ENCODE results near the gene ADH4. TPM values are rescaled to one million over a fixed set of nuclear protein-coding genes. Genes with fewer than 3 reads are reported as not detected.

Gene ADH4
- total and polyA plus RNA-seq, 9 of the 15 experiments (the other 6 are each of a cell fraction or from before 2014, with no cell fraction given), result not detected

GRCh38 chr4:99121008-99121407 is 23.1 kb downstream of the ADH4 start (continued):
- no peak for TF ChIP-seq HEY1 (CRISPR knock-in tag; IDR thresholded peaks at IDR 0.05; ENCODE audit: borderline replicate concordance)

DNA sequence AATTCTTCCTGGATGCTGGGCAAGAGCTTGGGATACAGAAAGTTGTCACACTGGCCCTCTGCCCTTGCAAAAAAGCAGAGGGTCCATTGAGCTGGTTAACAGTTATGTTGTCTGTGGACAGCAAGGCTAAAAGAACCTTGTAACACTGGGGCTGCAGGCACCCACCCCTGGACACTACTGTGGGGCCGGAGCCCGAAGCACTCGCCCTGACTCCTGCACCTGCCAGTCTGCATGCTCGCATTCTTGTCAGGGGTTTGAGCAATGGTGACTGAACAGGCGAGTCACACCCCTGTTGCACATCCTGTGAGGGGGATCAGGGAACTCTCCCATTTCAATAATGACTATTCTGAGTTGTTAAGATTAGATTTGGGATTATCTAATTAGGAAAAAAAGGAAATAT is 23.6 kb downstream of the ADH4 start:
- BruUV-seq (replicated peaks), result no TSS peak
- H3K79me2 ChIP-seq (ENCODE audit: control insufficient read depth, insufficient read depth, low read length), result no peaks in the 10 kb centered on the region
- H3K27ac ChIP-seq (ENCODE audit: extremely low read depth, low read depth, low read length), result no peak overlapping the region
- in situ Hi-C loops (cut with MboI), result no loop called here
- H4K20me1 ChIP-seq (replicated peaks; ENCODE audit: control insufficient read depth, insufficient read depth, low read length), result no peaks in the 10 kb centered on the region
- no peaks in the 10 kb centered on the region for H3K4me1 ChIP-seq (replicated peaks in 1 of 2; ENCODE audit: control insufficient read depth in 2 of 2, insufficient read depth in 2 of 2, low read length in 2 of 2)
- H3K36me3 ChIP-seq (ENCODE audit: control insufficient read depth, insufficient read depth, low read length), result no peaks in the 10 kb centered on the region
- no peak for TF ChIP-seq ZZZ3 (IDR thresholded peaks at IDR 0.05)
- TF ChIP-seq RNF2 (IDR thresholded peaks at IDR 0.05), result no peak
- no peak for TF ChIP-seq NR2C1 (IDR thresholded peaks at IDR 0.05)
- TF ChIP-seq NR2C1 (tag; IDR thresholded peaks at IDR 0.05), result no peak
- TF ChIP-seq, protein P1, sequence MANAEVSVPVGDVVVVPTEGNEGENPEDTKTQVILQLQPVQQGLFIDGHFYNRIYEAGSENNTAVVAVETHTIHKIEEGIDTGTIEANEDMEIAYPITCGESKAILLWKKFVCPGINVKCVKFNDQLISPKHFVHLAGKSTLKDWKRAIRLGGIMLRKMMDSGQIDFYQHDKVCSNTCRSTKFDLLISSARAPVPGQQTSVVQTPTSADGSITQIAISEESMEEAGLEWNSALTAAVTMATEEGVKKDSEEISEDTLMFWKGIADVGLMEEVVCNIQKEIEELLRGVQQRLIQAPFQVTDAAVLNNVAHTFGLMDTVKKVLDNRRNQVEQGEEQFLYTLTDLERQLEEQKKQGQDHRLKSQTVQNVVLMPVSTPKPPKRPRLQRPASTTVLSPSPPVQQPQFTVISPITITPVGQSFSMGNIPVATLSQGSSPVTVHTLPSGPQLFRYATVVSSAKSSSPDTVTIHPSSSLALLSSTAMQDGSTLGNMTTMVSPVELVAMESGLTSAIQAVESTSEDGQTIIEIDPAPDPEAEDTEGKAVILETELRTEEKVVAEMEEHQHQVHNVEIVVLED (CRISPR knock-in tag; IDR thresholded peaks at IDR 0.05), result no peak
- TF ChIP-seq SRF (CRISPR knock-in tag; IDR thresholded peaks at IDR 0.05), result no peak
- TF ChIP-seq MYNN (IDR thresholded peaks at IDR 0.05), result no peak
- TF ChIP-seq MYNN (CRISPR knock-in tag; IDR thresholded peaks at IDR 0.05), result no peak
- no peak for TF ChIP-seq HNRNPUL1 (IDR thresholded peaks at IDR 0.05; ENCODE audit: low read length)
- TF ChIP-seq GTF2A2 (tag; IDR thresholded peaks at IDR 0.05), result no peak
- no peak for TF ChIP-seq TEAD2 (tag; IDR thresholded peaks at IDR 0.05)
- TF ChIP-seq KLF1 (tag; IDR thresholded peaks at IDR 0.05), result no peak
- no peak overlapping the region for H3K9ac ChIP-seq (ENCODE audit: insufficient read depth in 1 of 2, low read depth in 2 of 2, low read length in 2 of 2)
- FAIRE-seq (no peak), ATAC-seq (no peak; the same call in 1 of the 3 replicates), DNase-seq (ENCODE audit: extremely low read depth in 1 of 4, low spot score in 3 of 4) (no peak)
- H3K4me3 ChIP-seq, result no peak overlapping the region
- H2AFZ ChIP-seq (ENCODE audit: low read depth, low read length), result no peak overlapping the region
- intact Hi-C loops (cut with micrococcal nuclease), result no loop called here
- CTCF ChIA-PET (ENCODE audit: low intra/inter-chr PET ratio), result no interaction called here
- no peaks in the 10 kb centered on the region for H3K9me3 ChIP-seq (replicated peaks; ENCODE audit: control insufficient read depth, insufficient read depth, low read depth, low read length)
- WGBS (ENCODE audit: insufficient coverage, low coverage, missing lambda C conversion rate), result 4% methylated on average over 5 of the region's 5 CpGs
- no peak overlapping the region for H3K4me2 ChIP-seq (ENCODE audit: insufficient read depth, low read length)
- H3K9me1 ChIP-seq (ENCODE audit: control insufficient read depth, insufficient read depth, low read length), result peaks cover 2% of the 10 kb centered on the region
- POLR2A ChIA-PET, result no interaction called here
- no peaks in the 10 kb centered on the region for H3K27me3 ChIP-seq (ENCODE audit: control insufficient read depth in 2 of 2, insufficient read depth in 2 of 2, low read length in 2 of 2)

Data from K562 (cell line).